H1 (cell line): ENCODE measurements around the gene MUC2. TPM values are rescaled to one million over a fixed set of nuclear protein-coding genes. Genes with fewer than 3 reads are reported as not detected.

Experiments
- CTCF ChIA-PET: fragments of 300-600 bp; sonication (Branson Sonifier 250); formaldehyde crosslinking; loops from one replicate; lab custom pipeline; 2021; ENCODE audit not compliant: partially characterized antibody; lab: Charles Lee
- POLR2A ChIA-PET: fragments of 300-600 bp; sonication (Branson Sonifier 250); formaldehyde crosslinking; loops from one replicate; lab custom pipeline; 2021; ENCODE audit warnings: inconsistent platforms; ENCODE audit not compliant: partially characterized antibody; lab: Charles Lee
- DNase-seq, 2 experiments: peaks; one replicate each; pipeline versions ENCODE4 v3.0.0 to v3.0.0-alpha.2; 2010 to 2022; ENCODE audit warnings: low spot score in 2 of 2, low read depth in 1 of 2, mixed read lengths in 1 of 2
- FAIRE-seq: peaks from 2 replicates; lab custom pipeline; 2011; peaks lifted over from hg19 to GRCh38; lab: Jason Lieb, UNC
- H2AFZ ChIP-seq: 2 replicates; pipeline ENCODE4 v1.8.1; 2012; ENCODE audit warnings: low read length, inconsistent platforms
- H2AK5ac ChIP-seq: 2 replicates; pipeline ENCODE4 v1.6.1; 2013; ENCODE audit warnings: low read depth, low read length
- H2BK120ac ChIP-seq: replicated peaks from 2 replicates; pipeline ENCODE3; 2013; ENCODE audit warnings: low read depth, low read length, inconsistent platforms
- H2BK12ac ChIP-seq: 2 replicates; pipeline ENCODE4 v1.6.1; 2013; ENCODE audit warnings: low read depth, low read length
- H2BK15ac ChIP-seq: 2 replicates; pipeline ENCODE4 v1.6.1; 2013; ENCODE audit warnings: low read length
- H2BK20ac ChIP-seq: 2 replicates; pipeline ENCODE4 v1.6.1; 2013; ENCODE audit warnings: low read length
- H2BK5ac ChIP-seq: 2 replicates; pipeline ENCODE4 v1.6.1; 2013; ENCODE audit warnings: low read depth, low read length
- H3K14ac ChIP-seq: 2 replicates; pipeline ENCODE4 v1.6.1; 2013; ENCODE audit warnings: inconsistent platforms; ENCODE audit not compliant: insufficient read length
- H3K18ac ChIP-seq: 2 replicates; pipeline ENCODE4 v1.6.1; 2013; ENCODE audit warnings: low read length; ENCODE audit errors: extremely low read depth
- H3K23ac ChIP-seq: 2 replicates; pipeline ENCODE4 v1.6.1; 2013; ENCODE audit warnings: inconsistent platforms; ENCODE audit not compliant: insufficient read length
- H3K23me2 ChIP-seq: 2 replicates; pipeline ENCODE4 v1.6.1; 2013; ENCODE audit warnings: low read depth, low read length
- H3K27ac ChIP-seq: 2 replicates; pipeline ENCODE4 v1.6.1; 2011; ENCODE audit warnings: low read depth, low read length, inconsistent platforms
- H3K27me3 ChIP-seq, 4 experiments: replicated peaks in 1 of 4; 1 replicate in 1 of 4; 2 replicates in 3 of 4; pipeline versions ENCODE4 v1.6.1 to v1.8.1; 2011 to 2013; ENCODE audit warnings: low read length in 3 of 4, mild to moderate bottlenecking in 3 of 4, inconsistent platforms in 2 of 4, mixed read lengths in 2 of 4, moderate library complexity in 1 of 4; ENCODE audit not compliant: control insufficient read depth in 3 of 4, insufficient read depth in 3 of 4; ENCODE audit errors: extremely low read depth in 1 of 4
- H3K36me3 ChIP-seq, 4 experiments: 2 replicates each; pipeline versions ENCODE4 v1.6.1 to v1.8.1; 2011 to 2013; ENCODE audit warnings: mild to moderate bottlenecking in 4 of 4, low read length in 3 of 4, moderate library complexity in 2 of 4, control low read depth in 1 of 4, inconsistent platforms in 1 of 4; ENCODE audit not compliant: insufficient read depth in 4 of 4, control insufficient read depth in 2 of 4
- H3K4ac ChIP-seq: replicated peaks from 2 replicates; pipeline ENCODE3; 2013; ENCODE audit warnings: low read length, low read depth, mixed read lengths, inconsistent platforms; ENCODE audit not compliant: insufficient read length
- H3K4me1 ChIP-seq, 4 experiments: replicated peaks in 1 of 4; 1 replicate in 1 of 4; 2 replicates in 3 of 4; pipeline versions ENCODE4 v1.6.1 to v1.8.1; 2011 to 2013; ENCODE audit warnings: low read length in 3 of 4, inconsistent platforms in 2 of 4, mixed read lengths in 1 of 4; ENCODE audit not compliant: insufficient read depth in 4 of 4, control insufficient read depth in 3 of 4
- H3K4me2 ChIP-seq, 2 experiments: 2 replicates each; pipeline versions ENCODE4 v1.6.1 to v1.8.1; 2011 to 2013; ENCODE audit warnings: low read depth in 2 of 2, low read length in 2 of 2, control low read depth in 1 of 2, inconsistent platforms in 1 of 2, mild to moderate bottlenecking in 1 of 2; ENCODE audit not compliant: insufficient read depth in 1 of 2
- H3K4me3 ChIP-seq, 4 experiments: fragments of 200-600, 300-600 bp in 1 of 4; sonication (generic), shearing (Covaris generic), sonication (Bioruptor Twin) in 1 of 4; 2 replicates each; pipeline versions ENCODE4 v1.5.1 to v1.8.1; 2011 to 2016; ENCODE audit warnings: low read length in 4 of 4, low read depth in 3 of 4, control low read depth in 2 of 4, inconsistent platforms in 2 of 4, mild to moderate bottlenecking in 2 of 4, mixed read lengths in 1 of 4, moderate library complexity in 1 of 4; ENCODE audit not compliant: insufficient read depth in 2 of 4; ENCODE audit errors: extremely low read depth in 1 of 4
- H3K56ac ChIP-seq: replicated peaks from 2 replicates; pipeline ENCODE3; 2013; ENCODE audit warnings: low read depth, mild to moderate bottlenecking, mixed read lengths, low read length, inconsistent platforms; ENCODE audit not compliant: insufficient read length
- H3K79me1 ChIP-seq: 2 replicates; pipeline ENCODE4 v1.6.1; 2013; ENCODE audit warnings: low read depth, low read length, control low read depth
- H3K79me2 ChIP-seq, 2 experiments: 2 replicates each; pipeline versions ENCODE4 v1.6.1 to v1.8.1; 2012 to 2013; ENCODE audit warnings: low read length in 2 of 2, mild to moderate bottlenecking in 2 of 2, inconsistent platforms in 1 of 2; ENCODE audit not compliant: insufficient read depth in 2 of 2, control insufficient read depth in 1 of 2
- H3K9ac ChIP-seq, 4 experiments: replicated peaks in 1 of 4; 1 replicate in 1 of 4; 2 replicates in 3 of 4; pipeline versions ENCODE4 v1.6.1 to v1.8.1; 2011 to 2013; ENCODE audit warnings: low read depth in 3 of 4, low read length in 3 of 4, control low read depth in 2 of 4, mild to moderate bottlenecking in 2 of 4, moderate library complexity in 2 of 4, inconsistent platforms in 1 of 4; ENCODE audit errors: extremely low read depth in 1 of 4
- H3K9me3 ChIP-seq, 2 experiments: 2 replicates each; pipeline versions ENCODE4 v1.6.1 to v1.8.1; 2012 to 2013; ENCODE audit warnings: mild to moderate bottlenecking in 2 of 2, moderate library complexity in 2 of 2, control low read depth in 1 of 2, inconsistent platforms in 1 of 2, low read depth in 1 of 2, low read length in 1 of 2, mixed read lengths in 1 of 2; ENCODE audit not compliant: insufficient read depth in 2 of 2
- H4K20me1 ChIP-seq, 2 experiments: replicated peaks in 1 of 2; 2 replicates each; pipeline versions ENCODE3 to v1.8.1; 2011 to 2013; ENCODE audit warnings: inconsistent platforms in 2 of 2, low read length in 2 of 2, mild to moderate bottlenecking in 1 of 2; ENCODE audit not compliant: insufficient read depth in 2 of 2, control insufficient read depth in 1 of 2
- H4K5ac ChIP-seq: 2 replicates; pipeline ENCODE4 v1.6.1; 2013; ENCODE audit warnings: low read length, low read depth, mixed read lengths, inconsistent platforms; ENCODE audit not compliant: insufficient read length
- H4K8ac ChIP-seq: 2 replicates; pipeline ENCODE4 v1.8.0; 2013; ENCODE audit warnings: mild to moderate bottlenecking, moderate library complexity, low read length, inconsistent platforms; ENCODE audit not compliant: insufficient read depth; ENCODE audit errors: extremely low read depth
- H4K91ac ChIP-seq: replicated peaks from 2 replicates; pipeline ENCODE3; 2013; ENCODE audit warnings: low read length, mixed read lengths, inconsistent platforms; ENCODE audit not compliant: insufficient read length
- BRCA1 ChIP-seq: IDR thresholded peaks from 2 replicates; pipeline ENCODE4 v1.6.1; 2012; ENCODE audit warnings: low read depth, low read length, improper control_type of control experiment
- CEBPB ChIP-seq: IDR thresholded peaks from 2 replicates; pipeline ENCODE4 v1.6.1; 2012; ENCODE audit warnings: low read depth, low read length
- CHD2 ChIP-seq: IDR thresholded peaks from 2 replicates; pipeline ENCODE4 v1.6.1; 2012; ENCODE audit warnings: low read length, improper control_type of control experiment
- CTBP2 ChIP-seq: IDR thresholded peaks from 2 replicates; pipeline ENCODE4 v1.7.0; 2011; ENCODE audit warnings: borderline replicate concordance, mild to moderate bottlenecking, moderate library complexity, mixed read lengths, low read length; ENCODE audit not compliant: insufficient read depth, insufficient read length
- GABPA ChIP-seq: IDR thresholded peaks from 2 replicates; pipeline ENCODE4 v1.6.1; 2011; ENCODE audit warnings: mild to moderate bottlenecking, low read length, moderate library complexity, borderline replicate concordance; ENCODE audit not compliant: insufficient read depth
- HDAC2 ChIP-seq, 2 experiments: fragments of 300-600 bp in 1 of 2; sonication (generic) in 1 of 2; IDR thresholded peaks; 2 replicates each; pipeline ENCODE4 v1.6.1; 2011 to 2012; ENCODE audit warnings: low read depth in 2 of 2, low read length in 2 of 2, mild to moderate bottlenecking in 2 of 2, moderate library complexity in 2 of 2, borderline replicate concordance in 1 of 2, inconsistent platforms in 1 of 2
- JUN ChIP-seq: IDR thresholded peaks from 2 replicates; pipeline ENCODE4 v1.6.1; 2011; ENCODE audit warnings: low read depth, mild to moderate bottlenecking, improper control_type of control experiment, low read length
- KDM5A ChIP-seq: fragments of 200-600 bp; IDR thresholded peaks from 2 replicates; pipeline ENCODE4 v1.7.1; 2012; ENCODE audit warnings: mild to moderate bottlenecking, low read length, inconsistent platforms, mixed read lengths
- PHF8 ChIP-seq: fragments of 200-600 bp; sonication (generic); conservative IDR thresholded peaks from 2 replicates; pipeline ENCODE4 v1.7.1; 2012; ENCODE audit warnings: low read depth, mild to moderate bottlenecking, inconsistent platforms, low read length, moderate library complexity
- POLR2A ChIP-seq, 2 experiments: IDR thresholded peaks; 1 replicate in 1 of 2; 2 replicates in 1 of 2; pipeline ENCODE4 v1.6.1; 2011; ENCODE audit warnings: low read depth in 2 of 2, low read length in 2 of 2, mild to moderate bottlenecking in 2 of 2; ENCODE audit errors: control extremely low read depth in 1 of 2
- POLR2AphosphoS5 ChIP-seq: IDR thresholded peaks from 2 replicates; pipeline ENCODE4 v1.6.1; 2011; ENCODE audit warnings: low read depth, low read length
- POU5F1 ChIP-seq: IDR thresholded peaks from 2 replicates; pipeline ENCODE4 v1.6.1; 2011; ENCODE audit warnings: low read depth, mild to moderate bottlenecking, low read length, moderate library complexity
- RNF2 ChIP-seq: fragments of 200-900, 300-1000 bp; sonication (generic); IDR thresholded peaks from 2 replicates; pipeline ENCODE4 v1.7.1; 2016; ENCODE audit warnings: borderline replicate concordance, low read depth, mild to moderate bottlenecking, antibody characterized with exemption, low read length; ENCODE audit not compliant: poor library complexity, severe bottlenecking; ENCODE audit errors: missing control alignments
- SP2 ChIP-seq: IDR thresholded peaks from 2 replicates; pipeline ENCODE4 v1.6.1; 2012; ENCODE audit warnings: mild to moderate bottlenecking, low read length, inconsistent platforms
- TBP ChIP-seq: IDR thresholded peaks from 2 replicates; pipeline ENCODE4 v1.6.1; 2011; ENCODE audit warnings: low read depth, low read length, improper control_type of control experiment
- TEAD4 ChIP-seq: IDR thresholded peaks from 2 replicates; pipeline ENCODE4 v1.6.1; 2012; ENCODE audit warnings: low read depth, low read length, inconsistent platforms, mixed read lengths
- WGBS, 2 experiments: shearing (Covaris generic) in 1 of 2; methylation state at CpG; one replicate each; pipeline versions ENCODE4 v1.1.6 to v1.1.7; 2013 to 2015; ENCODE audit warnings: low lambda C conversion rate in 2 of 2, mixed read lengths in 2 of 2, inconsistent platforms in 1 of 2, low coverage in 1 of 2, missing lambda C conversion rate in 1 of 2; ENCODE audit not compliant: insufficient replicate concordance in 2 of 2, insufficient coverage in 1 of 2, insufficient read length in 1 of 2; ENCODE audit errors: extremely low coverage in 1 of 2, missing lambda C conversion rate in 1 of 2; 5-methylcytosine and 5-hydroxymethylcytosine counted together
- polyA plus RNA-seq, 7 experiments: library from polyadenylated mRNA; depleted of rRNA in 3 of 7; stranded (reverse) in 5 of 7; unstranded in 2 of 7; fragments of >200 nt in 5 of 7; fragments of 200-250 nt in 2 of 7; gene quantifications; 1 replicate in 5 of 7; 2 replicates in 1 of 7; 4 replicates in 1 of 7; pipeline versions ENCODE4 v1.2.1 to v1.2.3, GENCODE V29; 2011 to 2013; ENCODE audit warnings: missing spikeins in 2 of 7, mixed read lengths in 2 of 7
- total RNA-seq: library from RNA; stranded (reverse); fragmentation: NEBNext Ultra II Directional; extraction: Animal tissue kit (Norgen Biotek cat#: 25700); gene quantifications from 2 replicates; pipeline ENCODE4 v1.2.1, GENCODE V29; 2021

The MUC2 gene
- total and polyA plus RNA-seq, 2 of the 8 experiments (the other 6 are each of a cell fraction or from before 2014, with no cell fraction given): not detected

DNA sequence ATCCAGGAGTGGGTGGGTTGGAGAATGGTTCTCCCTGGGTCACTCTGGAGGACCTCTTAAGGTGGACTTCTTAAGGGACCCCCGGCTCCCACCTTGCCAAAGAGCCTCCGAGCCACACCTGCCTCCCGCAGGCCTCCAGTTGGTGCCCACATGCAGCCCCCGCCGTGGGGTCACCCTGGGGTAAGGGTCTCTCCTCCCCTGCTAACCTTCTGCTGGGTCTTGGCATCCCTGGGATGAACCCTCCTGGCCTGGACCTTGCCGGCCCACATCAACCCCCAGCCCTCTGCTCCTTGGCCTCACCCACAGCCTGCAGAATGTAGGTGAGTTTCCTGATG lies 25.6 kb upstream of the MUC2 start:
- Histone ChIP-seq H3K4me1 (no peaks in the 10 kb centered on the region), H3K18ac (no peak overlapping the region), H2BK120ac (no peak overlapping the region), H3K23ac (no peak overlapping the region), H4K8ac (no peak overlapping the region), H2BK12ac (no peak overlapping the region), H2BK5ac (no peak overlapping the region), H3K4me2 (no peak overlapping the region), H3K56ac (no peak overlapping the region), H3K79me1 (no peaks in the 10 kb centered on the region), H3K9ac (no peak overlapping the region), H3K4me3 (no peak overlapping the region), H3K79me2 (no peaks in the 10 kb centered on the region), H3K9me3 (no peaks in the 10 kb centered on the region), H3K27ac (no peak overlapping the region), H3K23me2 (no peaks in the 10 kb centered on the region; the same call in 1 of the 2 replicates), H4K91ac (no peak overlapping the region), H4K5ac (no peak overlapping the region), H3K36me3 (no peaks in the 10 kb centered on the region), H2AK5ac (no peak overlapping the region), H2BK20ac (no peak overlapping the region), H2BK15ac (no peak overlapping the region), H4K20me1 (no peaks in the 10 kb centered on the region), H3K14ac (no peak overlapping the region), H2AFZ (no peak overlapping the region), H3K27me3 (no peaks in the 10 kb centered on the region; a peak in 1 of 7 replicates), H3K4ac (no peak overlapping the region)
- DNase-seq (no peak), FAIRE-seq (no peak)
- ChIA-PET CTCF (no interaction called here), POLR2A (no interaction called here)
- 81% methylated on average over 3 of the region's 6 CpGs; no CpG with 5 or more reads in 1 of the 2 experiments for WGBS, 2 experiments
- TF ChIP-seq BRCA1 (no peak), POLR2A (IDR thresholded peaks at IDR 0.05; ENCODE audit: control extremely low read depth in 1 of 2, low read depth in 2 of 2, low read length in 2 of 2) (no peak), KDM5A (no peak), POU5F1 (no peak), JUN (no peak), HDAC2 (IDR thresholded peaks at IDR 0.05; ENCODE audit: borderline replicate concordance in 1 of 2, low read depth in 2 of 2, low read length in 2 of 2) (no peak), CHD2 (no peak), SP2 (no peak), CTBP2 (no peak), GABPA (no peak), CEBPB (no peak), POLR2AphosphoS5 (no peak), TBP (no peak), PHF8 (no peak), TEAD4 (no peak), RNF2 (no peak)
